Glutamatergic neuron (in vitro differentiated cells): ENCODE data around the gene CAMK2D. TPM values are rescaled to one million over a fixed set of nuclear protein-coding genes. Genes with fewer than 3 reads are reported as not detected.

Experiments used
- DNase-seq: peaks from one replicate; pipeline ENCODE4 v3.0.0; 2022
- H3K27ac Mint-ChIP-seq: one replicate; pipeline ENCODE4 v1.8.0; 2020; ENCODE audit warnings: mild to moderate bottlenecking, mixed read lengths, inconsistent platforms; ENCODE audit not compliant: unreplicated experiment
- H3K27me3 Mint-ChIP-seq: one replicate; pipeline ENCODE4 v1.8.0; 2020; ENCODE audit warnings: mild to moderate bottlenecking, moderate library complexity, mixed read lengths, inconsistent platforms; ENCODE audit not compliant: unreplicated experiment
- H3K36me3 Mint-ChIP-seq: one replicate; pipeline ENCODE4 v1.8.0; 2020; ENCODE audit warnings: mild to moderate bottlenecking, mixed read lengths, inconsistent platforms; ENCODE audit not compliant: unreplicated experiment
- H3K4me1 Mint-ChIP-seq: one replicate; pipeline ENCODE4 v1.8.0; 2020; ENCODE audit warnings: mild to moderate bottlenecking, low read depth, mixed read lengths, inconsistent platforms; ENCODE audit not compliant: unreplicated experiment
- H3K4me3 Mint-ChIP-seq: one replicate; pipeline ENCODE4 v1.8.0; 2020; ENCODE audit warnings: mild to moderate bottlenecking, mixed read lengths, inconsistent platforms; ENCODE audit not compliant: unreplicated experiment
- H3K9me3 Mint-ChIP-seq: one replicate; pipeline ENCODE4 v1.8.0; 2020; ENCODE audit warnings: mild to moderate bottlenecking, moderate library complexity, mixed read lengths, inconsistent platforms; ENCODE audit not compliant: unreplicated experiment
- CTCF ChIP-seq: fragments of 200-600 bp; sonication (generic); IDR thresholded peaks from one replicate; pipeline ENCODE4 v1.5.0; 2021; ENCODE audit not compliant: partially characterized antibody, unreplicated experiment
- total RNA-seq: library from RNA; stranded (reverse); fragmentation: NEBNext Ultra II Directional; extraction: Animal tissue kit (Norgen Biotek cat#: 25700); gene quantifications from one replicate; pipeline ENCODE4 v1.2.1, GENCODE V29; 2021; ENCODE audit not compliant: unreplicated experiment

CAMK2D gene
- total RNA-seq, 1 donor from 2014 or later, result 24.8 TPM

GRCh38 chr4:113423631-113424030, 337.9 kb downstream of the CAMK2D start:
- no peak for TF ChIP-seq CTCF
- H3K4me3 Mint-ChIP-seq, result no peak overlapping the region
- DNase-seq, result no peak
- H3K4me1 Mint-ChIP-seq, result no peaks in the 10 kb centered on the region
- peaks cover 6% of the 10 kb centered on the region for H3K9me3 Mint-ChIP-seq
- H3K27me3 Mint-ChIP-seq, result peaks cover 2% of the 10 kb centered on the region
- H3K27ac Mint-ChIP-seq, result no peak overlapping the region
- peaks cover 9% of the 10 kb centered on the region for H3K36me3 Mint-ChIP-seq

- no peak overlapping the region for H3K4me3 Mint-ChIP-seq
- DNase-seq, result no peak
- peaks cover 5% of the 10 kb centered on the region for H3K9me3 Mint-ChIP-seq
- TF ChIP-seq CTCF, result no peak
- H3K4me1 Mint-ChIP-seq, result no peaks in the 10 kb centered on the region
- no peak overlapping the region for H3K27ac Mint-ChIP-seq
- peaks cover 2% of the 10 kb centered on the region for H3K27me3 Mint-ChIP-seq
- peaks cover 9% of the 10 kb centered on the region for H3K36me3 Mint-ChIP-seq
These were observed 340.6 kb downstream of the CAMK2D start for GRCh38 chr4:113420938-113421337.

GRCh38 chr4:113419631-113420030, 341.9 kb downstream of the CAMK2D start:
- Mint-ChIP-seq H3K27me3 (no peaks in the 10 kb centered on the region), H3K4me3 (no peak overlapping the region), H3K36me3 (peaks cover 9% of the 10 kb centered on the region), H3K27ac (no peak overlapping the region), H3K4me1 (no peaks in the 10 kb centered on the region), H3K9me3 (peaks cover 5% of the 10 kb centered on the region)
- DNase-seq, result no peak
- no peak for TF ChIP-seq CTCF

DNA sequence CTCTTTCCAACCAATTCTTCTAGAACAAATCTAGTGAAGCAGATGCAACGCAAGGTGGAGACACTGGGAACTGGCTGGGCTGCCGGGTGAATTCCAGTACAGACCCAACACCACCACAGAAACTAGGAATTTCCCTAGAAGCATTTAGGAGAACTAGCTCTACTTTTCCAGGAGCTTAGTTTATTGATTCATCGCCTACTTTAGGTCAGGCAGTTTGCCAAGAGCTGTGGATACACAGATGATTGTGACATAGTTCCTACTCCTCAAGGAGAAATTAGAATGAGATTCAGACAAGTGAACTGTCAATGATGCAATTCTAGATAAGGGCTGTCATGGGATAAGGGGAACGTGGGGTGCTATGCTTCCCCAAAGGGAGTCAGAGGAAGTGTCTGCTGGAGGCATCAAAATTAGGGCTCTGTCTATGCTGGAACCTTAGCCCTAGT, 350.0 kb downstream of the CAMK2D start:
- H3K4me3 Mint-ChIP-seq, result no peak overlapping the region
- no peak for DNase-seq
- H3K27ac Mint-ChIP-seq, result no peak overlapping the region
- H3K27me3 Mint-ChIP-seq, result peaks cover 1% of the 10 kb centered on the region
- no peak for TF ChIP-seq CTCF
- H3K9me3 Mint-ChIP-seq, result no peaks in the 10 kb centered on the region
- H3K4me1 Mint-ChIP-seq, result peaks cover 13% of the 10 kb centered on the region
- no peaks in the 10 kb centered on the region for H3K36me3 Mint-ChIP-seq

GRCh38 chr4:113410686-113411085, 350.9 kb downstream of the CAMK2D start:
- no peak for DNase-seq
- Mint-ChIP-seq H3K36me3 (no peaks in the 10 kb centered on the region), H3K9me3 (no peaks in the 10 kb centered on the region), H3K27me3 (peaks cover 1% of the 10 kb centered on the region), H3K4me1 (peaks cover 13% of the 10 kb centered on the region), H3K27ac (no peak overlapping the region), H3K4me3 (no peak overlapping the region)
- TF ChIP-seq CTCF, result no peak
